Loucy (cell line): ENCODE measurements around the gene ELAVL1.

Experiments used
- H2AFZ ChIP-seq: fragments of 200-600 bp; sonication (generic); 2 replicates; pipeline ENCODE4 v1.6.0; 2016; ENCODE audit warnings: antibody characterized with exemption, mild to moderate bottlenecking, low read length, moderate library complexity
- H3F3A ChIP-seq: fragments of 200-600 bp; 2 replicates; pipeline ENCODE4 v1.6.0; 2016; ENCODE audit warnings: antibody characterized with exemption, low read depth, mild to moderate bottlenecking
- H3K27me3 ChIP-seq: fragments of 200-600 bp; sonication (generic); 2 replicates; pipeline ENCODE4 v1.6.1; 2014; ENCODE audit warnings: low read length, mild to moderate bottlenecking; ENCODE audit not compliant: insufficient read depth, poor library complexity, severe bottlenecking
- H3K36me3 ChIP-seq: fragments of 200-600 bp; sonication (generic); 2 replicates; pipeline ENCODE4 v1.6.1; 2016; ENCODE audit warnings: low read length; ENCODE audit not compliant: insufficient read depth
- H3K4me1 ChIP-seq: fragments of 200-600 bp; sonication (generic); 2 replicates; pipeline ENCODE4 v1.5.1; 2014; ENCODE audit warnings: low read length, mild to moderate bottlenecking; ENCODE audit not compliant: insufficient read depth, poor library complexity, severe bottlenecking
- H3K4me2 ChIP-seq: fragments of 200-600 bp; sonication (generic); 2 replicates; pipeline ENCODE4 v1.6.0; 2014; ENCODE audit warnings: antibody characterized with exemption, low read length, low read depth, mild to moderate bottlenecking; ENCODE audit not compliant: poor library complexity, severe bottlenecking
- H3K4me3 ChIP-seq: fragments of 200-600 bp; sonication (generic); 2 replicates; pipeline ENCODE4 v1.5.1; 2014; ENCODE audit warnings: low read length, mild to moderate bottlenecking, mixed read lengths; ENCODE audit not compliant: poor library complexity, severe bottlenecking
- H3K79me2 ChIP-seq: fragments of 200-600 bp; sonication (generic); 2 replicates; pipeline ENCODE4 v1.6.1; 2014; ENCODE audit warnings: low read length; ENCODE audit not compliant: insufficient read depth
- H3K9ac ChIP-seq: fragments of 200-600 bp; sonication (generic); 2 replicates; pipeline ENCODE4 v1.6.0; 2014; ENCODE audit warnings: mild to moderate bottlenecking, low read depth, low read length, moderate library complexity; ENCODE audit not compliant: poor library complexity, severe bottlenecking
- H3K9me2 ChIP-seq: fragments of 200-600 bp; sonication (generic); replicated peaks from 2 replicates; pipeline ENCODE4 v1.6.1; 2016; ENCODE audit warnings: low read depth, low read length, mixed read lengths
- H3K9me3 ChIP-seq: fragments of 200-600 bp; sonication (generic); 2 replicates; pipeline ENCODE4 v1.6.1; 2014; ENCODE audit warnings: mild to moderate bottlenecking, antibody characterized with exemption, low read length, low read depth; ENCODE audit not compliant: insufficient read depth
- H4K20me1 ChIP-seq: fragments of 200-600 bp; sonication (generic); 2 replicates; pipeline ENCODE4 v1.6.0; 2014; ENCODE audit warnings: antibody characterized with exemption, low read length, mild to moderate bottlenecking; ENCODE audit not compliant: insufficient read depth, poor library complexity, severe bottlenecking
- CTCF ChIP-seq: fragments of 200-600 bp; sonication (generic); conservative IDR thresholded peaks from 2 replicates; pipeline ENCODE4 v1.5.1; 2014; ENCODE audit warnings: mild to moderate bottlenecking, antibody characterized with exemption, low read length
- EZH2phosphoT487 ChIP-seq: fragments of 200-600 bp; IDR thresholded peaks from 2 replicates; pipeline ENCODE4 v1.6.1; 2018; ENCODE audit warnings: antibody characterized with exemption, mild to moderate bottlenecking, moderate library complexity, borderline replicate concordance

ELAVL1 gene

GRCh38 chr19:7943444-7944176, 61.8 kb downstream of the ELAVL1 start, which contains the start of gene TIMM44:
TSS of gene TIMM44 (minus strand) at chr19:7943666. CDS start at chr19:7943651, 15 bp downstream.
- H3K36me3 ChIP-seq = no peaks in the 10 kb centered on the region
- H3K9me3 ChIP-seq = no peaks in the 10 kb centered on the region
- TF ChIP-seq CTCF (no peak), EZH2phosphoT487 (no peak)
- peaks cover 31% of the 10 kb centered on the region for H3K79me2 ChIP-seq
- H3K4me1 ChIP-seq = peaks cover 6% of the 10 kb centered on the region
- no peaks in the 10 kb centered on the region for H3F3A ChIP-seq
- peak within 1 kb of the TSS; percentile 90 for H3K9ac ChIP-seq
- H2AFZ ChIP-seq = peak within 1 kb of the TSS; percentile 91
- H3K4me3 ChIP-seq = peak within 1 kb of the TSS; percentile 80
- no peaks in the 10 kb centered on the region for H3K9me2 ChIP-seq
- no peaks in the 10 kb centered on the region for H3K27me3 ChIP-seq
- no peaks in the 10 kb centered on the region for H4K20me1 ChIP-seq
- H3K4me2 ChIP-seq = peak within 1 kb of the TSS; percentile 89

GRCh38 chr19:7942981-7943443, 62.4 kb downstream of the ELAVL1 start:
- Histone ChIP-seq H3K9ac (peak overlapping the region; percentile 90), H3K9me2 (no peaks in the 10 kb centered on the region), H3K27me3 (no peaks in the 10 kb centered on the region), H3F3A (no peaks in the 10 kb centered on the region), H3K79me2 (peaks cover 31% of the 10 kb centered on the region), H4K20me1 (no peaks in the 10 kb centered on the region), H3K4me1 (peaks cover 6% of the 10 kb centered on the region), H3K4me2 (peak overlapping the region; percentile 65), H2AFZ (peak overlapping the region; percentile 91), H3K4me3 (peak overlapping the region; percentile 80), H3K9me3 (no peaks in the 10 kb centered on the region), H3K36me3 (peaks cover 3% of the 10 kb centered on the region; the same call in 1 of the 2 replicates)
- TF ChIP-seq EZH2phosphoT487 (no peak), CTCF (no peak)

- Histone ChIP-seq H3K4me2 (peak overlapping the region; percentile 65), H4K20me1 (no peaks in the 10 kb centered on the region), H3K9me2 (no peaks in the 10 kb centered on the region), H3F3A (no peaks in the 10 kb centered on the region), H3K9ac (peak overlapping the region; percentile 90), H2AFZ (no peak overlapping the region), H3K27me3 (no peaks in the 10 kb centered on the region), H3K4me1 (peaks cover 6% of the 10 kb centered on the region), H3K79me2 (peaks cover 31% of the 10 kb centered on the region), H3K4me3 (peak overlapping the region; percentile 80), H3K9me3 (no peaks in the 10 kb centered on the region), H3K36me3 (peaks cover 12% of the 10 kb centered on the region; the same call in 1 of the 2 replicates)
- TF ChIP-seq CTCF (no peak), EZH2phosphoT487 (no peak)
Observed at GRCh38 chr19:7941895-7942596, 63.4 kb downstream of the ELAVL1 start.
